ENCODE results near the gene HSF4. TPM values are rescaled to one million over a fixed set of nuclear protein-coding genes. Genes with fewer than 3 reads are reported as not detected.

HSF4 gene
- total RNA-seq, 1 experiment from 2014 or later, result 1.2 TPM

DNA sequence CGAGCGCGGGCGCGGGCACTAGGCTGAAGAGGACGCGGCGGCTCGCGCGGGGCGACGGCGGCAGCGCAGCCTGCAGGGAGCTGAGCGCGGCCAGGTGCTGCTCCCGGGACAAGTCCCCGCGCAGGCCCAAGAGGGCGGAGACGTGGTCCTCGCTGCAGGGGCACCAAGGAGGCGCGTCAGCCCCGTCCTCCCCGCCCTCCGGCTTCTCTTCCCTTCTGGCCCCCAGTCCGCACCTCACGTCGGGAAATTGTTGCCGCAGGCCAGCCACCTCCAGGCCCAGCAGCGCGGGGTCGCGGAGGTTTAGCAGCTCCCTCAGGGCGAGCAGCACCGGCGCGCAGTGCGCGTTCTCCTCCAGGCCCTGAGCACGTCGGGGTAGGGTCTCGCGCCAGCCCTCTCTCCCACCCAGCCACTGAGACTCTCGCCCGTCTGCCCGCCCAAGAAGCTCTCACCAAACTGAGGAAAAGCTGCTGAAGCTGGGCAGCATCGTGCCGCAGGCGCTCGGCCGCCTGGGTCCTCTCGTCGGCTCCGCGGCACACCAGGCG lies 20.0 kb downstream of the HSF4 start:
- Histone ChIP-seq H3K27ac (ENCODE audit: insufficient read length, low read depth, low read length) (no peak overlapping the region), H3K4me1 (ENCODE audit: insufficient read depth, low read length) (peaks cover 6% of the 10 kb centered on the region; the same call in 1 of the 2 replicates), H3K9ac (ENCODE audit: extremely low read depth, insufficient read length, low read length) (no peak overlapping the region), H3K79me2 (ENCODE audit: insufficient read depth, low read length) (no peaks in the 10 kb centered on the region), H2BK20ac (ENCODE audit: low read depth, low read length, poor library complexity, severe bottlenecking) (no peak overlapping the region), H3K9me3 (ENCODE audit: control insufficient read depth, low read depth, low read length) (no peaks in the 10 kb centered on the region), H3K18ac (ENCODE audit: insufficient read length, low read depth, low read length) (no peak overlapping the region), H3K79me1 (ENCODE audit: insufficient read depth, low read depth, low read length, poor library complexity, severe bottlenecking) (no peaks in the 10 kb centered on the region), H4K91ac (ENCODE audit: insufficient read length, low read depth, low read length) (no peak overlapping the region), H3K27me3 (ENCODE audit: insufficient read depth, low read length) (peaks cover 4% of the 10 kb centered on the region; the same call in 1 of the 2 replicates), H3K4me2 (ENCODE audit: insufficient read depth, insufficient read length, low read length) (peak overlapping the region; percentile 72), H3K23me2 (ENCODE audit: insufficient read length, low read depth, low read length, poor library complexity, severe bottlenecking) (peaks cover 12% of the 10 kb centered on the region), H2BK120ac (ENCODE audit: low read depth, low read length, poor library complexity, severe bottlenecking) (no peak overlapping the region), H2BK5ac (ENCODE audit: insufficient read length, low read length) (no peak overlapping the region), H4K8ac (replicated peaks; ENCODE audit: insufficient read length, low read depth, low read length) (no peak overlapping the region), H2BK15ac (ENCODE audit: low read depth, low read length) (no peak overlapping the region), H3K23ac (ENCODE audit: insufficient read length, low read depth, low read length) (no peak overlapping the region), H3T11ph (ENCODE audit: low read length) (no peak overlapping the region), H3K56ac (ENCODE audit: insufficient read length, low read depth, low read length) (no peak overlapping the region), H3K4ac (ENCODE audit: low read depth, low read length) (no peak overlapping the region), H4K5ac (ENCODE audit: insufficient read length, low read depth, low read length) (no peak overlapping the region), H2AFZ (ENCODE audit: low read length) (no peak overlapping the region), H4K20me1 (ENCODE audit: control insufficient read depth, insufficient read depth, insufficient read length) (no peaks in the 10 kb centered on the region), H2AK5ac (ENCODE audit: insufficient read length, low read length) (no peak overlapping the region), H3K14ac (ENCODE audit: insufficient read depth, low read length) (no peak overlapping the region), H2BK12ac (ENCODE audit: insufficient read length, low read depth, low read length) (no peak overlapping the region)
- Mint-ChIP-seq H3K36me3 (ENCODE audit: insufficient read depth in 1 of 3, low read depth in 3 of 3) (no peaks in the 10 kb centered on the region), H3K4me3 (peak overlapping the region; percentile 63 to 73; a peak in 4 of 5 replicates), H3K9me3 (no peaks in the 10 kb centered on the region; a peak in 1 of 5 replicates), H3K27ac (no peak overlapping the region), H3K4me1 (peaks cover 12 to 14% of the 10 kb centered on the region in 2 experiments), H3K27me3 (ENCODE audit: low read depth) (peaks cover 29% of the 10 kb centered on the region)
- no peak for DNase-seq
- WGBS (ENCODE audit: extremely low coverage, insufficient read length, low lambda C conversion rate), result no CpG with 5 or more reads among the region's 59 CpGs
- TF ChIP-seq, protein P1, sequence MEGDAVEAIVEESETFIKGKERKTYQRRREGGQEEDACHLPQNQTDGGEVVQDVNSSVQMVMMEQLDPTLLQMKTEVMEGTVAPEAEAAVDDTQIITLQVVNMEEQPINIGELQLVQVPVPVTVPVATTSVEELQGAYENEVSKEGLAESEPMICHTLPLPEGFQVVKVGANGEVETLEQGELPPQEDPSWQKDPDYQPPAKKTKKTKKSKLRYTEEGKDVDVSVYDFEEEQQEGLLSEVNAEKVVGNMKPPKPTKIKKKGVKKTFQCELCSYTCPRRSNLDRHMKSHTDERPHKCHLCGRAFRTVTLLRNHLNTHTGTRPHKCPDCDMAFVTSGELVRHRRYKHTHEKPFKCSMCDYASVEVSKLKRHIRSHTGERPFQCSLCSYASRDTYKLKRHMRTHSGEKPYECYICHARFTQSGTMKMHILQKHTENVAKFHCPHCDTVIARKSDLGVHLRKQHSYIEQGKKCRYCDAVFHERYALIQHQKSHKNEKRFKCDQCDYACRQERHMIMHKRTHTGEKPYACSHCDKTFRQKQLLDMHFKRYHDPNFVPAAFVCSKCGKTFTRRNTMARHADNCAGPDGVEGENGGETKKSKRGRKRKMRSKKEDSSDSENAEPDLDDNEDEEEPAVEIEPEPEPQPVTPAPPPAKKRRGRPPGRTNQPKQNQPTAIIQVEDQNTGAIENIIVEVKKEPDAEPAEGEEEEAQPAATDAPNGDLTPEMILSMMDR (conservative IDR thresholded peaks at IDR 0.05), result no peak

Measured in H9 (cell line).